ENCODE data around the gene CERCAM.

Gene CERCAM

GRCh38 chr9:128469070-128469469 lies 48.4 kb downstream of the CERCAM start:
- no peak for DNase-seq

DNA sequence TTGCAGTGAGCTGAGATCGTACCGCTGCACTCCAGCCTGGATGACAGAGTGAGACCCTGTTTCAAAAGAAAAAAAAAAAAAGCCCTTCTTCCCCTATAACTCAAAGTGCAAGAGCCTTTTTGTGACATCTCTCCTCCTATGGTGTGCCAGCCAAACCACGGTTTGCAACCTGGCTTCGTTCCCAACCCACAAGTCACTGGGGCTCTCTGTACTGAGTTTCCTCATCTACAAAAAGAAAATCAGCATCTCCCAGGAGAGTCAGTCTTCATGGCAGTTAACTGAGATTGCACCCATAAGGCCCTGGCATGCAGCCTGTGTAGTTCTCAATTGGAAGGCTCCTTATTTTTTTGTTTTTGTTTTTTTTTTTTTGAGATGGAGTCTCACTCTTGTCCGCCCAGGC lies 49.9 kb downstream of the CERCAM start:
- no peak for DNase-seq

DNA sequence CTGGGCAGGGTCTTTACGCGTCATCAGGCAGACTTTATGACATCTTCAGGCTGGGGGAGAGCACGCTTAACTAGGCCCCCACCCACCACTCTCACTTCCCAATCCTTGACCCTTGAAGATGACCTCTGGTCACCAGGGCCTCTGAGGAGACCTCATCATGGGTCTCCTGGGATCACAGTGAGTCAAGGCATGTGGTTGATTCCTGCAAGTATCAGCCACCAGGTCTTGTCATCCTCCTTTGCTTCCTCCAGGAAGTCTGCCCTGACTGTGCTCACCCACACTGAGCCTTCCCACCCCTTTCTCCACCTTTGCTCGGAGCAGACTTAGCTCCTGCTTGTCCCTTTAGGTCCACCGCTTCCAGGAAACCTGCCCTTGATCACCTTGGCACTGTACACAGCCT lies 52.4 kb downstream of the CERCAM start:
- DNase-seq: no peak

DNA sequence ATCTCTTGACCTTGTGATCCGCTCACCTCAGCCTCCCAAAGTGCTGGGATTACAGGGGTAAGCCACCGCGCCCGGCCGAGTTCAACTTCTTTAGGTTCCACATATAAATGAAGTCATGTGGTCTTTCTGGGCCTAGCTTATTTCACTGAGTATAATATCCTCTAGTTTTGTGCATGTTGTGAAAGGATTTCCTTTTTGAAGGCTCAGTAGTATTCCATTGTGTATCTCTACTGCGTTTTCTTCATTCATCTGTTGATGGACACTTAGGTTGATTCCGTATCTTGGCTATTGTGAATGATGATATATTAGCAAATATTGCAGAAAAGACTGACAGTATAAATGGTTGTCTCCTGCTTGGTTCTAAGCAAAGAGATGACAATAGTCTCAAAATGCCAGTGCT lies 55.2 kb downstream of the CERCAM start:
- no peak for DNase-seq

DNA sequence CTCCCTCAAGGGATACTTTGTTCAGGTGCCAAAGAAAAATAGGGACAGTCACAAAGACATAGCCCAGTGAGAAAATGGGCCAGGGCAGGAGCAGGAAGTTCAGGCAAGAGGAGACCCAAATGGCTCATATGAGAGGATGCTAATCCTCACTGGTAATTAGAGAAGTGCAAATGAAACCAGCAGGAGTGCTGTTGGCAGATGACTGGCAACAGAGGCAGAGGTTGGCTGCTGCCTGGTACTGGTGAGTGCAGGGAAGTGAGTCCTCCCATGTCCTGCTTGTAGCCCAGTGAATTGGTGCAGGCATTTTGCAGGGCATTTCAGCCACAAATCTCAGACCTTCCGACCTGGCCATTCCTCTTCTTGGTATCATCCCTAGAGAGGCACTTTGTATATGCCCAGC lies 58.6 kb downstream of the CERCAM start:
- no peak for DNase-seq

DNA sequence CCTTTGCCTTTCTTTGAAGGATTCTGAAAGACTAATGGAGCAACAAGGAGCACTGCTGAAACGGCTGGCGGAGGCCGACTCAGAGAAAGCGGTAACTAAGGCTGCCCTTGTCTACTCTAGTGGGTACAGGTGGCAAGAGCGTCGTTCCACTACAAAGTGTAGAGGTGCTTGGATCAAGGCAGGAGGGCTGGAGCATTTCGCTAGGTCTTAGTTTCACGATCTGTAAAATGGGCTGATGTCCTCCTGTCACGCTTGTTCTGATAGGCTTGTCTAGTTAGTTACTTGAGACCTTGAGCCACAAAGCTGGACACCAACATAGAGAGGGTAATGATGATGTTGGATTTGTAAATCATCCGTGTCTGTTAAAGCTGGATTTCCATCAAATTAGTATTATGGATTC lies 60.9 kb downstream of the CERCAM start:
- no peak for DNase-seq

DNA sequence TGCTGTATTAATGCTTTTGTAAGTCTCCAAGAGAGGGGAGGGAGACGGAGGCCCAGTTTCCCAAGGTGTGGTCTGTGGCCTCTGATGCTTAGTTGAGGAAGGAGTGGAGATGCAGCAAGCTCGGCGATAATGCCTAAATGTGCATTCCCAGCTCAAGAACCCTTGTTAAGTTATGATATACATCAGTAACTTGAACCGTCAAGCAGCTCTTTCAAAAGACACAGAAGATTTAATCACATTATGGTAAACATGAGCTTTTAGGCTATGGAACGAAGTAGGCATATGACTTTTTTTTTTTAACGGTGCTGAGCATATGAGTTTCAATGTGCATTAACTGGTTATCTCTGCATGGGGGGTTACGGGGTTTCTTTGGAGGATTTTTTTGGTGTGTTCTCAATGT lies 61.5 kb downstream of the CERCAM start:
- no peak for DNase-seq

GRCh38 chr9:128484686-128485413 lies 64.2 kb downstream of the CERCAM start:
- DNase-seq: no peak

GRCh38 chr9:128485414-128485855 lies 64.8 kb downstream of the CERCAM start:
- no peak for DNase-seq

DNA sequence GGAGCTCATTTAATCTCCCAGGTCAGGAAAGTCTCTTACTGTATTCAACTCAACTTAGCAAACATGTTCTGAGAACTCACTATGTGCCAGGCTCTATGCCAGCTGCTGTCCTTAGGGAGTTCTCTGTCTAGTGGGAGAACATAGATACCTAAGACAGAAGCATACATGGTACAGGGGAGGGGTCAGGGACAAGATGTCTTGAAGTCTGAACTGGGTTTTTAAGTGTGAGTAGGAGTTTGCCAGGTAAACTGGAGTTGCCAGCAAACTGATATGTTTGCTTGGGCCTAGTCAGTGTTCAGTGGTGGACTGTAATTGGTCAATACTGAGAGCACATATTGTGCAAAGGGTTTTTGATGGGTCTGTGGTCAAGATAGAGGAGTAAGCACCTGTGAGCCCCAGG lies 65.5 kb downstream of the CERCAM start:
- no peak for DNase-seq
